Measurements from ENCODE around the gene SLC25A2. TPM values are rescaled to one million over a fixed set of nuclear protein-coding genes. Genes with fewer than 3 reads are reported as not detected.

SLC25A2 gene
- total RNA-seq, 6 donors from 2014 or later: 0.40 to 1.2 (median 0.55) TPM; not detected in 2

- Histone ChIP-seq H3K4me3 (no peak overlapping the region), H3K27ac (no peak overlapping the region), H3K4me1 (no peaks in the 10 kb centered on the region), H3K27me3 (no peaks in the 10 kb centered on the region), H3K9me3 (peaks cover 99 to 100% (median 100%) of the 10 kb centered on the region in 4 donors), H3K36me3 (no peaks in the 10 kb centered on the region)
- WGBS, 2 donors: 69 to 70% methylated on average over 5 of the region's 5 CpGs
- ATAC-seq (ENCODE audit: low FRiP score in 2 of 2) (no peak), DNase-seq (no peak)
- TF ChIP-seq EP300 (IDR thresholded peaks at IDR 0.05) (no peak), POLR2A (IDR thresholded peaks at IDR 0.05) (no peak), CTCF (IDR thresholded peaks at IDR 0.05) (no peak)
Measured at GRCh38 chr5:141260458-141261237, 43.2 kb downstream of the SLC25A2 start.

- TF ChIP-seq POLR2AphosphoS5 (IDR thresholded peaks at IDR 0.05) (no peak), EP300 (IDR thresholded peaks at IDR 0.05) (no peak), POLR2A (IDR thresholded peaks at IDR 0.05) (no peak), CTCF (IDR thresholded peaks at IDR 0.05) (no peak)
- no peaks in the 10 kb centered on the region for H3K27me3 ChIP-seq
- DNase-seq: no peak
- H3K27ac ChIP-seq: no peak overlapping the region
- no peaks in the 10 kb centered on the region for H3K36me3 ChIP-seq
- H3K9me3 ChIP-seq: peaks cover 97 to 100% (median 100%) of the 10 kb centered on the region in 4 donors
- H3K4me1 ChIP-seq: no peaks in the 10 kb centered on the region
- no peak overlapping the region for H3K4me3 ChIP-seq
- ATAC-seq (ENCODE audit: low FRiP score in 2 of 2): no peak
Measured at GRCh38 chr5:141258948-141259347, 44.9 kb downstream of the SLC25A2 start.

- no peaks in the 10 kb centered on the region for H3K27me3 ChIP-seq
- H3K36me3 ChIP-seq: no peaks in the 10 kb centered on the region
- H3K27ac ChIP-seq: no peak overlapping the region
- H3K9me3 ChIP-seq: peaks cover 97 to 100% (median 100%) of the 10 kb centered on the region in 4 donors
- H3K4me1 ChIP-seq: no peaks in the 10 kb centered on the region
- DNase-seq: no peak
- H3K4me3 ChIP-seq: no peak overlapping the region
- TF ChIP-seq POLR2AphosphoS5 (IDR thresholded peaks at IDR 0.05) (no peak), EP300 (IDR thresholded peaks at IDR 0.05) (no peak), CTCF (IDR thresholded peaks at IDR 0.05) (no peak), POLR2A (IDR thresholded peaks at IDR 0.05) (no peak)
- no peak for ATAC-seq (ENCODE audit: low FRiP score in 2 of 2)
Measured at GRCh38 chr5:141258464-141258863, 45.4 kb downstream of the SLC25A2 start.

Other genes with a start within 250 kb of the SLC25A2 start
- 1 to 10 TPM in 5 of 6 donors, under 1 TPM in 1; 0.79 to 9.2 (median 3.7) TPM for gene PCDHB2, start 209.4 kb downstream of the SLC25A2 start, total RNA-seq
- gene PCDHB3, start 203.6 kb downstream of the SLC25A2 start, total RNA-seq: 1 to 10 TPM in 5 of 6 donors, under 1 TPM in 1; 0.39 to 4.2 (median 1.7) TPM
- gene PCDHB4, start 182.2 kb downstream of the SLC25A2 start, total RNA-seq: 1 to 10 TPM in 5 of 6 donors, under 1 TPM in 1; 0.49 to 2.9 (median 2.4) TPM
- 10 to 100 TPM in 1 of 6 donors, 1 to 10 TPM in 5; 1.8 to 22.4 (median 2.2) TPM for gene PCDHB5, start 168.8 kb downstream of the SLC25A2 start, total RNA-seq
- gene PCDHB6, start 154.0 kb downstream of the SLC25A2 start, total RNA-seq: 1 to 10 TPM in 1 of 6 donors, under 1 TPM in 4, not detected in 1; 0.46 to 1.0 (median 0.77) TPM
- gene PCDHB7, start 131.4 kb downstream of the SLC25A2 start, total RNA-seq: 1 to 10 TPM in 5 of 6 donors, under 1 TPM in 1; 0.30 to 2.9 (median 1.8) TPM
- 1 to 10 TPM in 1 of 6 donors, under 1 TPM in 3, not detected in 2; 0.83 to 2.1 (median 0.96) TPM for gene PCDHB8, start 126.3 kb downstream of the SLC25A2 start, total RNA-seq
- 1 to 10 TPM; 1.6 to 4.9 (median 2.1) TPM for gene PCDHB16, start 121.7 kb downstream of the SLC25A2 start, total RNA-seq
- 1 to 10 TPM in 4 of 6 donors, under 1 TPM in 2; 0.63 to 3.1 (median 1.2) TPM for gene PCDHB9, start 116.9 kb downstream of the SLC25A2 start, total RNA-seq
- gene PCDHB10, start 111.7 kb downstream of the SLC25A2 start, total RNA-seq: 1 to 10 TPM; 1.0 to 2.2 (median 1.6) TPM
- 1 to 10 TPM in 5 of 6 donors, under 1 TPM in 1; 0.78 to 3.4 (median 1.5) TPM for gene PCDHB11, start 104.4 kb downstream of the SLC25A2 start, total RNA-seq
- gene PCDHB12, start 95.3 kb downstream of the SLC25A2 start, total RNA-seq: 1 to 10 TPM in 4 of 6 donors, under 1 TPM in 2; 0.39 to 6.3 (median 1.8) TPM
- 1 to 10 TPM; 1.2 to 3.1 (median 2.1) TPM for gene PCDHB13, start 90.1 kb downstream of the SLC25A2 start, total RNA-seq
- gene PCDHB14, start 80.7 kb downstream of the SLC25A2 start, total RNA-seq: 1 to 10 TPM; 1.3 to 5.2 (median 2.7) TPM
- 1 to 10 TPM; 1.4 to 4.2 (median 2.6) TPM for gene PCDHB15, start 58.7 kb downstream of the SLC25A2 start, total RNA-seq
- gene TAF7, start 16.7 kb upstream of the SLC25A2 start, total RNA-seq: 10 to 100 TPM; 35.6 to 74.5 (median 39.8) TPM
- under 1 TPM in 4 of 6 donors, not detected in 2; 0.15 to 0.51 (median 0.24) TPM for gene PCDHGA1, start 26.5 kb upstream of the SLC25A2 start, total RNA-seq
- 1 to 10 TPM; 1.6 to 4.3 (median 2.7) TPM for gene PCDHGA2, start 34.7 kb upstream of the SLC25A2 start, total RNA-seq
- 1 to 10 TPM in 4 of 6 donors, under 1 TPM in 2; 0.80 to 2.1 (median 1.7) TPM for gene PCDHGA3, start 39.8 kb upstream of the SLC25A2 start, total RNA-seq
- gene PCDHGB1, start 46.0 kb upstream of the SLC25A2 start, total RNA-seq: 1 to 10 TPM in 4 of 6 donors, under 1 TPM in 2; 0.76 to 6.3 (median 1.3) TPM
- gene PCDHGA4, start 51.0 kb upstream of the SLC25A2 start, total RNA-seq: 1 to 10 TPM; 1.7 to 9.4 (median 2.8) TPM
- gene PCDHGB2, start 55.9 kb upstream of the SLC25A2 start, total RNA-seq: 10 to 100 TPM in 1 of 6 donors, 1 to 10 TPM in 5; 1.7 to 12.6 (median 2.7) TPM
- gene PCDHGA5, start 60.1 kb upstream of the SLC25A2 start, total RNA-seq: 1 to 10 TPM in 5 of 6 donors, under 1 TPM in 1; 0.97 to 7.3 (median 2.0) TPM
- gene PCDHGB3, start 66.2 kb upstream of the SLC25A2 start, total RNA-seq: 1 to 10 TPM; 1.2 to 6.3 (median 2.3) TPM
- 1 to 10 TPM; 1.7 to 7.3 (median 3.6) TPM for gene PCDHGA6, start 69.8 kb upstream of the SLC25A2 start, total RNA-seq
- 10 to 100 TPM in 1 of 6 donors, 1 to 10 TPM in 5; 1.2 to 13.6 (median 2.7) TPM for gene PCDHGA7, start 78.7 kb upstream of the SLC25A2 start, total RNA-seq
- 1 to 10 TPM; 2.4 to 6.5 (median 2.9) TPM for gene PCDHGB4, start 83.6 kb upstream of the SLC25A2 start, total RNA-seq
- gene PCDHGA8, start 88.6 kb upstream of the SLC25A2 start, total RNA-seq: 1 to 10 TPM in 5 of 6 donors, under 1 TPM in 1; 0.66 to 8.4 (median 1.6) TPM
- 10 to 100 TPM in 1 of 6 donors, 1 to 10 TPM in 5; 6.2 to 11.8 (median 8.3) TPM for gene PCDHGB5, start 93.9 kb upstream of the SLC25A2 start, total RNA-seq
- 1 to 10 TPM; 2.4 to 8.4 (median 4.5) TPM for gene PCDHGA9, start 98.7 kb upstream of the SLC25A2 start, total RNA-seq
- 1 to 10 TPM; 3.2 to 7.4 (median 6.3) TPM for gene PCDHGB6, start 104.0 kb upstream of the SLC25A2 start, total RNA-seq
- gene PCDHGA10, start 108.9 kb upstream of the SLC25A2 start, total RNA-seq: 10 to 100 TPM in 1 of 6 donors, 1 to 10 TPM in 5; 3.0 to 19.9 (median 4.3) TPM
- gene PCDHGB7, start 113.6 kb upstream of the SLC25A2 start, total RNA-seq: 10 to 100 TPM in 4 of 6 donors, 1 to 10 TPM in 2; 7.0 to 22.5 (median 12.7) TPM
- 10 to 100 TPM in 1 of 6 donors, 1 to 10 TPM in 5; 2.0 to 16.8 (median 2.3) TPM for gene PCDHGA11, start 117.0 kb upstream of the SLC25A2 start, total RNA-seq
- gene PCDHGA12, start 126.5 kb upstream of the SLC25A2 start, total RNA-seq: 10 to 100 TPM in 1 of 6 donors, 1 to 10 TPM in 5; 4.3 to 19.9 (median 5.7) TPM
- 100 to 1,000 TPM in 1 of 6 donors, 10 to 100 TPM in 5; 26.4 to 116 (median 50.1) TPM for gene PCDHGC3, start 171.9 kb upstream of the SLC25A2 start, total RNA-seq
- 10 to 100 TPM in 1 of 6 donors, 1 to 10 TPM in 4, under 1 TPM in 1; 0.69 to 24.7 (median 1.8) TPM for gene PCDHGC4, start 181.0 kb upstream of the SLC25A2 start, total RNA-seq
- gene PCDHGC5, start 185.0 kb upstream of the SLC25A2 start, total RNA-seq: 10 to 100 TPM in 1 of 6 donors, 1 to 10 TPM in 3, under 1 TPM in 2; 0.61 to 11.5 (median 1.4) TPM

All from upper lobe of left lung (tissue), 6 donors.